AG04449 (cell line): ENCODE results near the gene CRISP3.

ENCODE experiments used
- CTCF ChIA-PET: fragments of 350-600 bp; formaldehyde crosslinking; extraction: SDS; loops from one replicate; lab custom pipeline; 2021; ENCODE audit warnings: antibody characterized with exemption; lab: Yijun Ruan, JAX
- POLR2A ChIA-PET: fragments of 400-600, 350-600 bp; formaldehyde crosslinking; extraction: SDS; loops from one replicate; lab custom pipeline; 2020; ENCODE audit warnings: antibody characterized with exemption, inconsistent platforms; lab: Yijun Ruan, JAX
- DNase-seq: peaks from one replicate; pipeline ENCODE4 v3.0.0-alpha.2; 2010; ENCODE audit warnings: low read depth, low spot score
- H3K4me3 ChIP-seq: 2 replicates; pipeline ENCODE4 v1.5.1; 2011; ENCODE audit warnings: low read depth, mild to moderate bottlenecking, control low read depth, low read length
- CTCF ChIP-seq: IDR thresholded peaks from one replicate; pipeline ENCODE4 v1.5.1; 2011; ENCODE audit warnings: mild to moderate bottlenecking, moderate library complexity, low read length, control low read depth, inconsistent platforms; ENCODE audit not compliant: insufficient read depth; ENCODE audit errors: missing control alignments

The CRISP3 gene

GRCh38 chr6:49720372-49720771, 23.8 kb downstream of the CRISP3 start:
- ChIA-PET CTCF (no interaction called here), POLR2A (no interaction called here)
- DNase-seq, result no peak
- H3K4me3 ChIP-seq, result no peak overlapping the region
- TF ChIP-seq CTCF, result no peak

DNA sequence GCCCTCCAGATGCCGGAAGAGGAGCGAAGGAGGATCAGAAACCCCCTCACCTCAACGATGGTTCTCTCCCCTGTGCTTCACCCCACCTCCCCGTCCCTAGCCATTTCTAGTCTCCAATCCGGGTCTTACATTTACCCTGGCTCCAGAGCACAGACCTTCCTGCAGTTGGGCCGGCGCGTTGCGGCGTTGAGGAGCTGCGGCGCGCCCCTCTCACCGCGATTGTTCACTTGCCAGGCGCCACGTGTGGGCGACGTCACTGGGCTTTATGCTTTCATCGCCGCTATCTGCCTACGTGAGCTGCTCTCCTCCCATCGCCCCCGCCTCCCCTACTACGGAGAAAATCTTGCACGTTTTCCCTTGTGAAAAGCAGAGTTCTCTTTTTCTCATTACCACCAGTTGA, 30.8 kb downstream of the CRISP3 start, which contains the start of gene CRISP2:
TSS of gene CRISP2 (minus strand) at position 198 of the 400 bp plus-strand sequence. CDS start 4,347 bp downstream, outside the sequence.
- H3K4me3 ChIP-seq, result no peak within 1 kb of the TSS
- no peak for TF ChIP-seq CTCF
- POLR2A ChIA-PET, result no interaction called here
- DNase-seq, result no peak
- CTCF ChIA-PET, result no interaction called here

- CTCF ChIA-PET, result no interaction called here
- DNase-seq, result no peak
- no peak for TF ChIP-seq CTCF
- POLR2A ChIA-PET, result no interaction called here
- no peak overlapping the region for H3K4me3 ChIP-seq
Measured at GRCh38 chr6:49698478-49698877, 45.7 kb downstream of the CRISP3 start.

DNA sequence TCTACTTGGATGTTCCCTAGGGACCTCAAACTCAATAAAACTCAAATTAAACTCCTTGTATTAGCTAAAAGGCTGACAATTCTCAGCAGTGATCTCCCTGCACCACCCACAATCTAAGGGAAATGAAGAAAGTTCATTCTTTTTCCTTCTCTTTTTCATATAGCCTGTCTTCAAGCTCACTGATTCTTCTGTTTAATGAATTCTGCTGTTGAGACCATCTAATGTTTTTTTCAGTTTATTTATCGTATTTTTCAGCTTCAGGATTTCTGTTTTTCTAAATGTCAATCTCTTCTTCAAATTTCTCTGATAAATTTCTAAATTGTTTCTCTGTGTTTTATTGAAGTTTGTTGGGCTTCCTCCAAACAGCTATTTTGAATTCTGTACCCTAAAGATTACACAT, 50.7 kb downstream of the CRISP3 start:
- POLR2A ChIA-PET, result no interaction called here
- CTCF ChIA-PET, result no interaction called here
- H3K4me3 ChIP-seq, result no peak overlapping the region
- no peak for TF ChIP-seq CTCF
- no peak for DNase-seq

DNA sequence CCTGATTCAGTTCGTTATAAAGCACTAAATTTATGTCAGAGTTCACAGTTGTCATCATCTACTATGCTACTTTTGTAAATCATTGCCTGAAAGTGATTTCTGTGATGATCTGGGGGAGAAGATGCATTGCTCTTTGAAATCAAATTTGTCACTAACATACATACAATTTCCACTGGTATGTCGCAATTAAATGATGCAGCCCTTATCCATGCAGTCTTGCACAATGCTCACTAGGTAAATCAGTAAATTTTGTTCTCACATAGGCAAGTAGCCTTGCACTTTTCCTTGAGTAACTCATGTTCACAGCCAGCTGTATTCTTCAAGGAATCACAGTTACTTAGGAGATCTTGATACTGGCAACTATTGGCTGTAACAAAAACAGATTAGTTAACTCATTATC, 51.7 kb downstream of the CRISP3 start:
- DNase-seq, result no peak
- TF ChIP-seq CTCF, result no peak
- no peak overlapping the region for H3K4me3 ChIP-seq
- POLR2A ChIA-PET, result no interaction called here
- CTCF ChIA-PET, result no interaction called here
